ENCODE results near the gene FOXN3. TPM values are rescaled to one million over a fixed set of nuclear protein-coding genes. Genes with fewer than 3 reads are reported as not detected.

The FOXN3 gene
- total RNA-seq, 1 donor from 2014 or later, result 122 TPM

DNA sequence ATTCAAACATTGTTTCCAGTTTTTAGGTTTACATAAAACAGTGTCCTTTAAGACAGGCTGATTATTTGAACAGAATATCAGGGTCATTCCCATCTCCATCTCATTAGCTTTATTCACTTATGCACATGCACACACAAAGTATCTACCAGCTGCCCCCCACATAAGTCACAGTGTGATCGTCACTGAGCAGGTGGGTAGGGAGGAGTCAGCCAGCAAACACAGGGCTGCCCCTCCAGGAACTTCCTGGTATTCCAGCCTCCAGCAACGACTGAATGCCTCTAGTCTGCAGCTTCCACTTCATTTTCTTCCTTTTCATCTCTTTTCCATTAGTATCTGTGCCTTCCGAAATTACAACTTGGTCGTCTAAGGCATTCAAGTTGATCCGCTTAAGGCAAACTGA, 48.8 kb upstream of the FOXN3 start:
- H3K4me1 Mint-ChIP-seq (ENCODE audit: low read depth, unreplicated experiment), result peaks cover 5% of the 10 kb centered on the region
- Histone ChIP-seq H3K4me1 (ENCODE audit: insufficient read depth, low read length) (no peaks in the 10 kb centered on the region), H3K27me3 (ENCODE audit: insufficient read depth, low read length) (no peaks in the 10 kb centered on the region), H3K4me2 (ENCODE audit: low read length) (no peak overlapping the region), H3K9me3 (ENCODE audit: insufficient read depth, low read depth, low read length) (no peaks in the 10 kb centered on the region), H3K36me3 (ENCODE audit: insufficient read depth, low read length) (no peaks in the 10 kb centered on the region), H4K20me1 (ENCODE audit: insufficient read depth, low read length) (peaks cover 4% of the 10 kb centered on the region), H3K4me3 (ENCODE audit: insufficient read depth, low read depth, low read length) (no peak overlapping the region), H3K27ac (ENCODE audit: low read depth, low read length) (no peak overlapping the region), H3K79me2 (ENCODE audit: insufficient read depth, low read length) (no peaks in the 10 kb centered on the region), H3K9ac (ENCODE audit: low read length) (no peak overlapping the region), H2AFZ (ENCODE audit: low read depth, low read length) (no peak overlapping the region)
- FAIRE-seq, result no peak
- no peak overlapping the region for H3K4me3 Mint-ChIP-seq (ENCODE audit: unreplicated experiment)
- H3K9me3 Mint-ChIP-seq (ENCODE audit: unreplicated experiment), result peaks cover 3% of the 10 kb centered on the region
- no peak for TF ChIP-seq EZH2 (IDR thresholded peaks at IDR 0.05; ENCODE audit: insufficient read depth, low read length)
- TF ChIP-seq, protein P1, sequence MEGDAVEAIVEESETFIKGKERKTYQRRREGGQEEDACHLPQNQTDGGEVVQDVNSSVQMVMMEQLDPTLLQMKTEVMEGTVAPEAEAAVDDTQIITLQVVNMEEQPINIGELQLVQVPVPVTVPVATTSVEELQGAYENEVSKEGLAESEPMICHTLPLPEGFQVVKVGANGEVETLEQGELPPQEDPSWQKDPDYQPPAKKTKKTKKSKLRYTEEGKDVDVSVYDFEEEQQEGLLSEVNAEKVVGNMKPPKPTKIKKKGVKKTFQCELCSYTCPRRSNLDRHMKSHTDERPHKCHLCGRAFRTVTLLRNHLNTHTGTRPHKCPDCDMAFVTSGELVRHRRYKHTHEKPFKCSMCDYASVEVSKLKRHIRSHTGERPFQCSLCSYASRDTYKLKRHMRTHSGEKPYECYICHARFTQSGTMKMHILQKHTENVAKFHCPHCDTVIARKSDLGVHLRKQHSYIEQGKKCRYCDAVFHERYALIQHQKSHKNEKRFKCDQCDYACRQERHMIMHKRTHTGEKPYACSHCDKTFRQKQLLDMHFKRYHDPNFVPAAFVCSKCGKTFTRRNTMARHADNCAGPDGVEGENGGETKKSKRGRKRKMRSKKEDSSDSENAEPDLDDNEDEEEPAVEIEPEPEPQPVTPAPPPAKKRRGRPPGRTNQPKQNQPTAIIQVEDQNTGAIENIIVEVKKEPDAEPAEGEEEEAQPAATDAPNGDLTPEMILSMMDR (IDR thresholded peaks at IDR 0.05; ENCODE audit: insufficient read depth, low read depth, low read length), result no peak
- no peak overlapping the region for H3K27ac Mint-ChIP-seq (ENCODE audit: unreplicated experiment)
- H3K36me3 Mint-ChIP-seq (ENCODE audit: low read depth, unreplicated experiment), result peaks cover 17% of the 10 kb centered on the region
- H3K27me3 Mint-ChIP-seq (ENCODE audit: low read depth, unreplicated experiment), result no peaks in the 10 kb centered on the region
- DNase-seq (ENCODE audit: low read depth), result no peak

DNA sequence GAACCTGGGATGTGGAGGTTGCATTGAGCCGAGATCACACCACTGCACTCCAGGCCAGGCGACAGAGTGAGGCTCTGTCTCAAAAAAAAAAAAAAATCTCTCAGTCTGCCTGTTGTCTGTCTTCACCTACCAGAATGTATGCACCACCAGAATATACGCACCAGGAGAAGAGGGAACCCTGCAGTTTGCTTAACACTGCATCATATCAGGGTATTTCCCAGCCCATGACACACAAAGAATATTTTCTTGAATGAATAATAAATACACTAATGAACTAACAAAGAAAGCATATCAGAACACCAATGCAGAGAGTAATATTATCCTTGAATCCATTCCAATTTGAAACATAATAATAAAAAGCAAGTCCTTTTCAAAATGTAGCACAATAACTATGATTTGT, 44.2 kb upstream of the FOXN3 start:
- FAIRE-seq (no peak), DNase-seq (ENCODE audit: low read depth) (no peak)
- H3K4me1 ChIP-seq (ENCODE audit: insufficient read depth, low read length), result no peaks in the 10 kb centered on the region
- H3K4me2 ChIP-seq (ENCODE audit: low read length), result no peak overlapping the region
- H3K27ac Mint-ChIP-seq (ENCODE audit: unreplicated experiment), result no peak overlapping the region
- peaks cover 22% of the 10 kb centered on the region for H3K36me3 Mint-ChIP-seq (ENCODE audit: low read depth, unreplicated experiment)
- no peaks in the 10 kb centered on the region for H3K27me3 ChIP-seq (ENCODE audit: insufficient read depth, low read length)
- H3K4me3 Mint-ChIP-seq (ENCODE audit: unreplicated experiment), result no peak overlapping the region
- H3K79me2 ChIP-seq (ENCODE audit: insufficient read depth, low read length), result no peaks in the 10 kb centered on the region
- H3K36me3 ChIP-seq (ENCODE audit: insufficient read depth, low read length), result no peaks in the 10 kb centered on the region
- no peak overlapping the region for H3K9ac ChIP-seq (ENCODE audit: low read length)
- H4K20me1 ChIP-seq (ENCODE audit: insufficient read depth, low read length), result peaks cover 4% of the 10 kb centered on the region
- TF ChIP-seq, protein P1 (IDR thresholded peaks at IDR 0.05; ENCODE audit: insufficient read depth, low read depth, low read length), result no peak
- TF ChIP-seq EZH2 (IDR thresholded peaks at IDR 0.05; ENCODE audit: insufficient read depth, low read length), result no peak
- H3K9me3 Mint-ChIP-seq (ENCODE audit: unreplicated experiment), result no peaks in the 10 kb centered on the region
- peaks cover 9% of the 10 kb centered on the region for H3K4me1 Mint-ChIP-seq (ENCODE audit: low read depth, unreplicated experiment)
- no peak overlapping the region for H3K27ac ChIP-seq (ENCODE audit: low read depth, low read length)
- no peak overlapping the region for H3K4me3 ChIP-seq (ENCODE audit: insufficient read depth, low read depth, low read length)
- no peaks in the 10 kb centered on the region for H3K9me3 ChIP-seq (ENCODE audit: insufficient read depth, low read depth, low read length)
- no peaks in the 10 kb centered on the region for H3K27me3 Mint-ChIP-seq (ENCODE audit: low read depth, unreplicated experiment)
- H2AFZ ChIP-seq (ENCODE audit: low read depth, low read length), result no peak overlapping the region

DNA sequence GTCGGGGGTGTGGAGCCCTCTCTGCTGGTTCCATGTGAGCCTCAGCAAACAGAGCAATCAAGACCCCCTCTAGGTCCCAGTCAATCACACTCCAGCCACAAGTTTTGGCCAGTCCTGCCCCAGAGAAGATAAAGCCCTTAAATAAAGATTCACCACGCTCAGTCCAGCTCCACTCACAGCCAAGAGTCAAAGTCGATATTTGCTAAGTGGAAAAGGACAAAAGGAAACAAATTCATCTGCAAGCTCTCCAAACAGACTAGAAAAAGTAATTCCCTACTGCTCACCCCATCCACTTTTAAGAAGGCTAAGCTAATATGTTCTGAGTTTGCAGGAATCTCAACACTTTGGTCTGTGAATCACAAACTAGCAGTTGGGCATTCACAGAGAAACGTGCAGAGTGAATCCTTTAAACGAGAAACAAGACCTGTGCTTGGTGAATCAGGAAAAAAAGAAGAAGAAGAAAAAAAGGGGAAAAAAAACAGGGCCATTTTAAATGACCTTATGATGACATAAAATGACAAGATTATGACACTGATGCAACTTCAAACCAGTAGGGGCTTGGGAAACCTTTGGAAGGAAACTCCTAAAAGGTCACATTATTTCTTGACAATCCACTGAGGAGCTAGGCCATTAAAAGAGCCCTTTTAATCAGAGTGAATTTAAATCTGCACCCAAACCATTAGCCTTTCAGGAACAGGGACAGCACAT, 41.8 kb upstream of the FOXN3 start:
- Histone ChIP-seq H3K4me2 (ENCODE audit: low read length) (no peak overlapping the region), H3K4me3 (ENCODE audit: insufficient read depth, low read depth, low read length) (no peak overlapping the region), H3K27ac (ENCODE audit: low read depth, low read length) (no peak overlapping the region), H3K36me3 (ENCODE audit: insufficient read depth, low read length) (no peaks in the 10 kb centered on the region), H2AFZ (ENCODE audit: low read depth, low read length) (no peak overlapping the region), H3K79me2 (ENCODE audit: insufficient read depth, low read length) (no peaks in the 10 kb centered on the region), H4K20me1 (ENCODE audit: insufficient read depth, low read length) (peaks cover 4% of the 10 kb centered on the region), H3K9me3 (ENCODE audit: insufficient read depth, low read depth, low read length) (no peaks in the 10 kb centered on the region), H3K9ac (ENCODE audit: low read length) (no peak overlapping the region), H3K4me1 (ENCODE audit: insufficient read depth, low read length) (no peaks in the 10 kb centered on the region), H3K27me3 (ENCODE audit: insufficient read depth, low read length) (no peaks in the 10 kb centered on the region)
- H3K9me3 Mint-ChIP-seq (ENCODE audit: unreplicated experiment), result no peaks in the 10 kb centered on the region
- TF ChIP-seq, protein P1 (IDR thresholded peaks at IDR 0.05; ENCODE audit: insufficient read depth, low read depth, low read length), result no peak
- no peak for TF ChIP-seq EZH2 (IDR thresholded peaks at IDR 0.05; ENCODE audit: insufficient read depth, low read length)
- FAIRE-seq, result no peak
- no peak overlapping the region for H3K4me3 Mint-ChIP-seq (ENCODE audit: unreplicated experiment)
- peaks cover 20% of the 10 kb centered on the region for H3K4me1 Mint-ChIP-seq (ENCODE audit: low read depth, unreplicated experiment)
- peaks cover 13% of the 10 kb centered on the region for H3K36me3 Mint-ChIP-seq (ENCODE audit: low read depth, unreplicated experiment)
- no peak for DNase-seq (ENCODE audit: low read depth)
- no peak overlapping the region for H3K27ac Mint-ChIP-seq (ENCODE audit: unreplicated experiment)
- H3K27me3 Mint-ChIP-seq (ENCODE audit: low read depth, unreplicated experiment), result no peaks in the 10 kb centered on the region

All from astrocyte (in vitro differentiated cells and primary cell).